Hypothalamus (tissue), 51 donors: ENCODE data around the gene GPR78.

Experiments
- DNase-seq, 51 donors: peaks; one replicate each; lab custom pipeline; 2025; lab: John Stamatoyannopoulos, UW

Gene GPR78

GRCh38 chr4:8546766-8547107, 33.5 kb upstream of the GPR78 start:
- DNase-seq, result no peak

- no peak for DNase-seq
These were observed 32.9 kb upstream of the GPR78 start for GRCh38 chr4:8547108-8547911.

- DNase-seq, result no peak
These were observed 32.1 kb upstream of the GPR78 start for GRCh38 chr4:8547912-8548730.

- DNase-seq, result no peak
These were observed 31.4 kb upstream of the GPR78 start for GRCh38 chr4:8548731-8549351.

GRCh38 chr4:8549352-8549931, 30.8 kb upstream of the GPR78 start:
- DNase-seq, result no peak

GRCh38 chr4:8550691-8551090, 29.5 kb upstream of the GPR78 start:
- no peak for DNase-seq

- DNase-seq, result no peak
These were observed 28.2 kb upstream of the GPR78 start for GRCh38 chr4:8552024-8552423.

- DNase-seq, result no peak
These were observed 27.5 kb upstream of the GPR78 start for GRCh38 chr4:8552581-8553205.

- no peak for DNase-seq
These were observed 27.0 kb upstream of the GPR78 start for GRCh38 chr4:8553216-8553615.

GRCh38 chr4:8553991-8554405, 26.2 kb upstream of the GPR78 start:
- DNase-seq, result no peak

GRCh38 chr4:8554555-8555100, 25.6 kb upstream of the GPR78 start:
- no peak for DNase-seq

- no peak for DNase-seq
These were observed 24.5 kb upstream of the GPR78 start for GRCh38 chr4:8555716-8556115.

- DNase-seq, result no peak
These were observed 23.6 kb upstream of the GPR78 start for GRCh38 chr4:8556341-8557150.

GRCh38 chr4:8557151-8558076, 22.8 kb upstream of the GPR78 start:
- no peak for DNase-seq

- no peak for DNase-seq
These were observed 21.9 kb upstream of the GPR78 start for GRCh38 chr4:8558080-8558960.

- no peak for DNase-seq
These were observed 21.2 kb upstream of the GPR78 start for GRCh38 chr4:8559011-8559410.

GRCh38 chr4:8559524-8560264, 20.5 kb upstream of the GPR78 start:
- DNase-seq, result no peak
